ENCODE results near the gene JAM3. TPM values are rescaled to one million over a fixed set of nuclear protein-coding genes. Genes with fewer than 3 reads are reported as not detected.

The JAM3 gene
- total RNA-seq, 3 donors from 2014 or later (not counting 1 experiment from before 2014, with no cell fraction given): 2.1 to 3.8 (median 2.4) TPM

DNA sequence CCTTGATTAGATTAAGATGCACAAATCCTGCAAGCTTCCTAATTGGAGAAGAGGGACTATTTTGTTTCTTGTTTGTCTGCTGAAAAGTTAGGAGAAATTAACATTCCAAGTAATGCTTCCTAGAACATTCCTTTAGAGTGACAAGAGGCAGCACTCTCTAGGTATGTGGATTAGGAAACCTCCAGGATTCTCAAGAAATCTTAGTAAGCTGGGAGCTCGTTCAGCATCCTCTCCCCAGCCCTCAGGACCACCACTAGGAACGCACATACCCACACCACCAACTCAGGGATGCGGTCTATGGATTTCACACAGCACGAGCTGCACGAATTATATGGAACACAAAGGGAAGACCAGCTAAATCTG, 102.0 kb downstream of the JAM3 start:
- intact Hi-C loops (cut with micrococcal nuclease): no loop called here
- H3K4me3 Mint-ChIP-seq: no peak overlapping the region
- no peaks in the 10 kb centered on the region for H3K9me3 Mint-ChIP-seq
- Histone ChIP-seq H3K36me3 (ENCODE audit: control insufficient read depth, insufficient read depth, low read length) (peaks cover 44% of the 10 kb centered on the region), H3K4me1 (ENCODE audit: control insufficient read depth, insufficient read depth, low read length) (no peaks in the 10 kb centered on the region), H3K27me3 (ENCODE audit: control insufficient read depth, insufficient read depth, low read length) (no peaks in the 10 kb centered on the region), H3K4me3 (ENCODE audit: low read length) (no peak overlapping the region), H3K27ac (ENCODE audit: low read length) (no peak overlapping the region), H3K9me3 (ENCODE audit: control insufficient read depth, insufficient read depth, low read length) (no peaks in the 10 kb centered on the region)
- ATAC-seq: no peak
- H3K27ac Mint-ChIP-seq: no peak overlapping the region
- 98% methylated on average over 5 of the region's 5 CpGs for WGBS (ENCODE audit: insufficient coverage)
- peaks cover 15% of the 10 kb centered on the region for H3K36me3 Mint-ChIP-seq
- TF ChIP-seq, protein P1, sequence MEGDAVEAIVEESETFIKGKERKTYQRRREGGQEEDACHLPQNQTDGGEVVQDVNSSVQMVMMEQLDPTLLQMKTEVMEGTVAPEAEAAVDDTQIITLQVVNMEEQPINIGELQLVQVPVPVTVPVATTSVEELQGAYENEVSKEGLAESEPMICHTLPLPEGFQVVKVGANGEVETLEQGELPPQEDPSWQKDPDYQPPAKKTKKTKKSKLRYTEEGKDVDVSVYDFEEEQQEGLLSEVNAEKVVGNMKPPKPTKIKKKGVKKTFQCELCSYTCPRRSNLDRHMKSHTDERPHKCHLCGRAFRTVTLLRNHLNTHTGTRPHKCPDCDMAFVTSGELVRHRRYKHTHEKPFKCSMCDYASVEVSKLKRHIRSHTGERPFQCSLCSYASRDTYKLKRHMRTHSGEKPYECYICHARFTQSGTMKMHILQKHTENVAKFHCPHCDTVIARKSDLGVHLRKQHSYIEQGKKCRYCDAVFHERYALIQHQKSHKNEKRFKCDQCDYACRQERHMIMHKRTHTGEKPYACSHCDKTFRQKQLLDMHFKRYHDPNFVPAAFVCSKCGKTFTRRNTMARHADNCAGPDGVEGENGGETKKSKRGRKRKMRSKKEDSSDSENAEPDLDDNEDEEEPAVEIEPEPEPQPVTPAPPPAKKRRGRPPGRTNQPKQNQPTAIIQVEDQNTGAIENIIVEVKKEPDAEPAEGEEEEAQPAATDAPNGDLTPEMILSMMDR (IDR thresholded peaks at IDR 0.05): no peak
- no peaks in the 10 kb centered on the region for H3K4me1 Mint-ChIP-seq
- DNase-seq: no peak
- H3K27me3 Mint-ChIP-seq (ENCODE audit: low read depth in 2 of 2): no peaks in the 10 kb centered on the region

DNA sequence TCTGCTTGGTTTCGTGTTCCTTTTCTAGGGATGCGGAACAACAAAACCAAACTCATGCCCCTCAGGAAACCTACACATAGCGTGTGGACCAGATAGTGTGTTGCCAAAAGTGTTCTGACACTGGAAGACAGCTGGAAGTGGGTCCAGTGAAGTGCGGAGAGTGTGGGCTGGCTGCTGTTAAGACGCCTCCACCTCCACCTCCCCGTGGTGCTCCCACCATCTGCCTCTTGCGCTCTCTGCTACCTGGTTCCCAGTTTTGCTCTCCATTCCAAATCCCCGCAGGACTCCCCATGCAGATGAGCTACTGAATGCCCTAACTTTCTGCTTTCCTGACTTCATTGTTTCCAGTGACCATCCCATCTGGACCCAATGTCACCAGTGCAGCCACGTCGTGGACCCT, 103.1 kb downstream of the JAM3 start:
- Histone ChIP-seq H3K9me3 (ENCODE audit: control insufficient read depth, insufficient read depth, low read length) (no peaks in the 10 kb centered on the region), H3K27me3 (ENCODE audit: control insufficient read depth, insufficient read depth, low read length) (no peaks in the 10 kb centered on the region), H3K4me3 (ENCODE audit: low read length) (no peak overlapping the region), H3K27ac (ENCODE audit: low read length) (no peak overlapping the region), H3K36me3 (ENCODE audit: control insufficient read depth, insufficient read depth, low read length) (peaks cover 52% of the 10 kb centered on the region), H3K4me1 (ENCODE audit: control insufficient read depth, insufficient read depth, low read length) (no peaks in the 10 kb centered on the region)
- ATAC-seq (no peak), DNase-seq (no peak)
- no peaks in the 10 kb centered on the region for H3K9me3 Mint-ChIP-seq
- H3K27me3 Mint-ChIP-seq (ENCODE audit: low read depth in 2 of 2): no peaks in the 10 kb centered on the region
- H3K27ac Mint-ChIP-seq: no peak overlapping the region
- intact Hi-C loops (cut with micrococcal nuclease): no loop called here
- H3K36me3 Mint-ChIP-seq: peaks cover 24% of the 10 kb centered on the region
- WGBS (ENCODE audit: insufficient coverage): 98% methylated on average over 10 of the region's 10 CpGs
- no peak overlapping the region for H3K4me3 Mint-ChIP-seq
- no peaks in the 10 kb centered on the region for H3K4me1 Mint-ChIP-seq
- TF ChIP-seq, protein P1 (IDR thresholded peaks at IDR 0.05): no peak

DNA sequence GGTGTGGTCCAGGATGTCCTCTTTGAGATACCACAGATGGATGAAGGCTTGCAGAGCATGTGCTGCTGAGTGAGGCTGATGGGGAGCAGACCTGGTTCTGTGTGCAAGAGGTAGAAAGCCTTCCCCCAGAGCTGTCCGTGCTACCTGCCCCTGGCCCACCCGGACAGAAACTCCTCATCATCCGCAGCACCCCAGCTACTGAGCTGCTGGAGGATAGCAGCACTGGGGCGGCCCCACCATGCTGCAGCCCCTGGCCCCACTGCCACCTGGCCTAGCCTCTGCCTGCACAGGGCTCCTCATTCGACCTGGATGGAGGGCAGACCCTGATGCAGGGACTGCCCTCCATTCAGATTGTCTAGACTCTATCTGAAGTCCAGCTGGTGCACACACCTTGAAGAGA, 104.4 kb downstream of the JAM3 start:
- DNase-seq (no peak), ATAC-seq (no peak)
- intact Hi-C loops (cut with micrococcal nuclease): no loop called here
- peaks cover 28% of the 10 kb centered on the region for H3K36me3 Mint-ChIP-seq
- WGBS (ENCODE audit: insufficient coverage): 100% methylated on average over 5 of the region's 5 CpGs
- H3K27me3 Mint-ChIP-seq (ENCODE audit: low read depth in 2 of 2): no peaks in the 10 kb centered on the region
- H3K9me3 Mint-ChIP-seq: no peaks in the 10 kb centered on the region
- Histone ChIP-seq H3K36me3 (ENCODE audit: control insufficient read depth, insufficient read depth, low read length) (peaks cover 57% of the 10 kb centered on the region), H3K27me3 (ENCODE audit: control insufficient read depth, insufficient read depth, low read length) (no peaks in the 10 kb centered on the region), H3K9me3 (ENCODE audit: control insufficient read depth, insufficient read depth, low read length) (no peaks in the 10 kb centered on the region), H3K4me1 (ENCODE audit: control insufficient read depth, insufficient read depth, low read length) (no peaks in the 10 kb centered on the region), H3K27ac (ENCODE audit: low read length) (no peak overlapping the region), H3K4me3 (ENCODE audit: low read length) (no peak overlapping the region)
- no peak overlapping the region for H3K4me3 Mint-ChIP-seq
- no peak overlapping the region for H3K27ac Mint-ChIP-seq
- no peaks in the 10 kb centered on the region for H3K4me1 Mint-ChIP-seq
- TF ChIP-seq, protein P1 (IDR thresholded peaks at IDR 0.05): no peak

DNA sequence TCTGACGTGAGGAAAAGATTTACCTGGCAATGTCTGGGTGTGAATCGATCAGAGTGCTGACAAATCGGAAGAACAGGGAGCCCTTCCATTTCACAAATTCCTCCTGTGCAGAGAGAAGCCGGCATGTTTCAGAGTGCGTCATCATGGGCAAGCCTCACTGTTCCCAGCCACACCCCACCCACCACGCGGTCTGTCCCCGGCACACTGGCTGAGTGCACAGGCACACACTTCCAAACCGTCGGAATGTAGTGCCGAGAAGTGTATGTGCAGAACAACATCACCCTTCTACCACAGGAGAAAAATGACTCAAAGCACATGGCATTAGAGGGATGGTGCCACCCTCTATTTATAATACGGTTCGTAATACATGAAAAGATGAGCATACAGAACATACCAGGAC, 107.4 kb downstream of the JAM3 start:
- Mint-ChIP-seq H3K27ac (no peak overlapping the region), H3K9me3 (no peaks in the 10 kb centered on the region), H3K4me1 (no peaks in the 10 kb centered on the region), H3K4me3 (no peak overlapping the region), H3K36me3 (peaks cover 23% of the 10 kb centered on the region), H3K27me3 (ENCODE audit: low read depth in 2 of 2) (no peaks in the 10 kb centered on the region)
- Histone ChIP-seq H3K36me3 (ENCODE audit: control insufficient read depth, insufficient read depth, low read length) (peaks cover 45% of the 10 kb centered on the region), H3K27me3 (ENCODE audit: control insufficient read depth, insufficient read depth, low read length) (no peaks in the 10 kb centered on the region), H3K27ac (ENCODE audit: low read length) (no peak overlapping the region), H3K4me3 (ENCODE audit: low read length) (no peak overlapping the region), H3K9me3 (ENCODE audit: control insufficient read depth, insufficient read depth, low read length) (no peaks in the 10 kb centered on the region), H3K4me1 (ENCODE audit: control insufficient read depth, insufficient read depth, low read length) (no peaks in the 10 kb centered on the region)
- WGBS (ENCODE audit: insufficient coverage): 99% methylated on average over 13 of the region's 13 CpGs
- TF ChIP-seq, protein P1 (IDR thresholded peaks at IDR 0.05): no peak
- ATAC-seq (no peak), DNase-seq (no peak)
- intact Hi-C loops (cut with micrococcal nuclease): no loop called here
